ENCODE data around the gene GLP1R. TPM values are rescaled to one million over a fixed set of nuclear protein-coding genes. Genes with fewer than 3 reads are reported as not detected.

The GLP1R gene
- total and polyA plus RNA-seq, 3 donors from 2014 or later: 0.09 to 0.55 (median 0.31) TPM

- intact Hi-C loops (cut with DNase I; ENCODE audit: low total_unique reads): no loop called here
- no peaks in the 10 kb centered on the region for H3K36me3 ChIP-seq (ENCODE audit: low read depth, missing control alignments)
- TF ChIP-seq CTCF (IDR thresholded peaks at IDR 0.05): no peak
- TF ChIP-seq POLR2A (IDR thresholded peaks at IDR 0.05): no peak
- no peak overlapping the region for H3K4me3 ChIP-seq
- H3K27ac ChIP-seq: no peak overlapping the region
- no peaks in the 10 kb centered on the region for H3K9me3 ChIP-seq
- H3K27me3 ChIP-seq: no peaks in the 10 kb centered on the region
- H3K4me1 ChIP-seq: no peaks in the 10 kb centered on the region
- WGBS, 2 donors: 72 to 84% methylated on average over 4 of the region's 4 CpGs
- DNase-seq: no peak
These were observed 31.1 kb upstream of the GLP1R start for GRCh38 chr6:39017547-39017880.

- DNase-seq: no peak
- Histone ChIP-seq H3K9me3 (no peaks in the 10 kb centered on the region), H3K4me1 (no peaks in the 10 kb centered on the region), H3K4me3 (no peak overlapping the region), H3K36me3 (ENCODE audit: low read depth, missing control alignments) (no peaks in the 10 kb centered on the region), H3K27me3 (no peaks in the 10 kb centered on the region), H3K27ac (no peak overlapping the region)
- TF ChIP-seq CTCF (IDR thresholded peaks at IDR 0.05) (no peak), POLR2A (IDR thresholded peaks at IDR 0.05) (no peak)
- WGBS, 2 donors: 66 to 72% methylated on average over 5 of the region's 5 CpGs
- intact Hi-C loops (cut with DNase I; ENCODE audit: low total_unique reads): no loop called here
These were observed 30.5 kb upstream of the GLP1R start for GRCh38 chr6:39018103-39018502.

- H3K9me3 ChIP-seq: no peaks in the 10 kb centered on the region
- H3K4me1 ChIP-seq: no peaks in the 10 kb centered on the region
- H3K36me3 ChIP-seq (ENCODE audit: low read depth, missing control alignments): no peaks in the 10 kb centered on the region
- 80 to 89% methylated on average over 2 of the region's 2 CpGs for WGBS, 2 donors
- intact Hi-C loops (cut with DNase I; ENCODE audit: low total_unique reads): no loop called here
- no peak overlapping the region for H3K27ac ChIP-seq
- DNase-seq: no peak
- H3K4me3 ChIP-seq: no peak overlapping the region
- no peaks in the 10 kb centered on the region for H3K27me3 ChIP-seq
- TF ChIP-seq POLR2A (IDR thresholded peaks at IDR 0.05): no peak
- no peak for TF ChIP-seq CTCF (IDR thresholded peaks at IDR 0.05)
These were observed 28.4 kb upstream of the GLP1R start for GRCh38 chr6:39020136-39020535.

- no peak overlapping the region for H3K27ac ChIP-seq
- no peak for DNase-seq
- H3K4me3 ChIP-seq: no peak overlapping the region
- no peaks in the 10 kb centered on the region for H3K9me3 ChIP-seq
- H3K4me1 ChIP-seq: no peaks in the 10 kb centered on the region
- no peaks in the 10 kb centered on the region for H3K27me3 ChIP-seq
- TF ChIP-seq POLR2A (IDR thresholded peaks at IDR 0.05) (no peak), CTCF (IDR thresholded peaks at IDR 0.05) (no peak)
- 82 to 85% methylated on average over 2 of the region's 2 CpGs for whole genome bisulfite sequencing, 2 donors
- intact Hi-C loops (cut with DNase I; ENCODE audit: low total_unique reads): no loop called here
- H3K36me3 ChIP-seq (ENCODE audit: low read depth, missing control alignments): no peaks in the 10 kb centered on the region
These were observed 27.5 kb upstream of the GLP1R start for GRCh38 chr6:39021041-39021440.

GRCh38 chr6:39021779-39022178, 26.8 kb upstream of the GLP1R start:
- Histone ChIP-seq H3K27ac (no peak overlapping the region), H3K36me3 (ENCODE audit: low read depth, missing control alignments) (no peaks in the 10 kb centered on the region), H3K9me3 (no peaks in the 10 kb centered on the region), H3K4me3 (no peak overlapping the region), H3K27me3 (no peaks in the 10 kb centered on the region), H3K4me1 (no peaks in the 10 kb centered on the region)
- WGBS, 2 donors: 88 to 92% methylated on average over 1 of the region's 1 CpG
- TF ChIP-seq POLR2A (IDR thresholded peaks at IDR 0.05): no peak
- TF ChIP-seq CTCF (IDR thresholded peaks at IDR 0.05): no peak
- DNase-seq: no peak
- intact Hi-C loops (cut with DNase I; ENCODE audit: low total_unique reads): no loop called here
